MM.1S (cell line): ENCODE measurements around the gene FHIT.

Source experiments
- CTCF ChIP-seq: fragments of 300-600 bp; sonication (generic); IDR thresholded peaks from 2 replicates; pipeline ENCODE4 v1.5.1; 2016; ENCODE audit warnings: antibody characterized with exemption, low read length, mixed read lengths
- EZH2 ChIP-seq: fragments of 300-600 bp; sonication (generic); optimal IDR thresholded peaks from 2 replicates; pipeline ENCODE3; 2017; ENCODE audit warnings: low read depth, mild to moderate bottlenecking, antibody characterized with exemption, low read length, mixed read lengths
- EZH2phosphoT487 ChIP-seq: fragments of 300-600 bp; sonication (generic); IDR thresholded peaks from 2 replicates; pipeline ENCODE4 v1.6.1; 2018; ENCODE audit warnings: antibody characterized with exemption, low read length

GRCh38 chr3:61078048-61078752, 173.1 kb downstream of the FHIT start:
- TF ChIP-seq CTCF (no peak), EZH2 (no peak), EZH2phosphoT487 (no peak)
